Brain pericyte (primary cell): Measurements from ENCODE around the gene MGAT4C.
"Not testable (repeated sequence)": the region's sequence is repeated elsewhere in the genome, so short reads cannot be mapped to it uniquely, and the experiment has no call there.

Source experiments
- DNase-seq: peaks from one replicate; pipeline ENCODE4 v3.0.0-alpha.2; 2012; ENCODE audit warnings: low read depth, low spot score

The MGAT4C gene

GRCh38 chr12:86134561-86134960, 121.6 kb downstream of the MGAT4C start:
- no peak for DNase-seq

- not testable (repeated sequence) for DNase-seq
These were observed 129.3 kb downstream of the MGAT4C start for GRCh38 chr12:86126900-86127299.

GRCh38 chr12:86122846-86123468, 133.2 kb downstream of the MGAT4C start:
- no peak for DNase-seq

- no peak for DNase-seq
These were observed 138.0 kb downstream of the MGAT4C start for GRCh38 chr12:86118161-86118560.

GRCh38 chr12:86117711-86118110, 138.5 kb downstream of the MGAT4C start:
- no peak for DNase-seq

- no peak for DNase-seq
These were observed 152.1 kb downstream of the MGAT4C start for GRCh38 chr12:86104087-86104486.

GRCh38 chr12:86097161-86097560, 159.0 kb downstream of the MGAT4C start:
- DNase-seq: no peak

GRCh38 chr12:86091681-86092080, 164.5 kb downstream of the MGAT4C start:
- DNase-seq: no peak

- peak; percentile 3 for DNase-seq
These were observed 174.3 kb downstream of the MGAT4C start for GRCh38 chr12:86081843-86082242.

GRCh38 chr12:86059052-86059451, 197.1 kb downstream of the MGAT4C start:
- not testable (repeated sequence) for DNase-seq

- DNase-seq: no peak
These were observed 198.9 kb downstream of the MGAT4C start for GRCh38 chr12:86057092-86057845.

GRCh38 chr12:86052921-86053320, 203.3 kb downstream of the MGAT4C start:
- no peak for DNase-seq

- DNase-seq: no peak
These were observed 206.2 kb downstream of the MGAT4C start for GRCh38 chr12:86050010-86050409.

GRCh38 chr12:86044396-86044795, 211.8 kb downstream of the MGAT4C start:
- no peak for DNase-seq

GRCh38 chr12:86042062-86042461, 214.1 kb downstream of the MGAT4C start:
- DNase-seq: no peak

GRCh38 chr12:86018361-86018760, 237.8 kb downstream of the MGAT4C start:
- DNase-seq: no peak

- no peak for DNase-seq
These were observed 241.2 kb downstream of the MGAT4C start for GRCh38 chr12:86015026-86015425.

- DNase-seq: no peak
These were observed 249.5 kb downstream of the MGAT4C start for GRCh38 chr12:86006727-86007126.

GRCh38 chr12:85998074-85998473, 258.1 kb downstream of the MGAT4C start:
- no peak for DNase-seq

GRCh38 chr12:85996280-85996679, 259.9 kb downstream of the MGAT4C start:
- DNase-seq: no peak

GRCh38 chr12:85993746-85994145, 262.4 kb downstream of the MGAT4C start:
- DNase-seq: no peak

- DNase-seq: no peak
These were observed 270.2 kb downstream of the MGAT4C start for GRCh38 chr12:85985996-85986395.

GRCh38 chr12:85983601-85984000, 272.6 kb downstream of the MGAT4C start:
- DNase-seq: no peak
